Stomach (tissue), 9 donors: Measurements from ENCODE around the gene CREBZF. TPM values are rescaled to one million over a fixed set of nuclear protein-coding genes. Genes with fewer than 3 reads are reported as not detected.

ENCODE experiments used
- DNase-seq, 2 donors: peaks; one replicate each; pipeline versions ENCODE4 v3.0.0 to v3.0.0-alpha.2; 2013 to 2019
- H3K27ac ChIP-seq, 5 donors: fragments of 200-600 bp in 4 of 5; sonication (generic) in 4 of 5; one replicate each; pipeline ENCODE4 v1.5.1; 2013 to 2019; ENCODE audit warnings: mild to moderate bottlenecking in 1 of 5, moderate library complexity in 1 of 5
- H3K27me3 ChIP-seq, 3 donors: fragments of 200-600 bp; sonication (generic); one replicate each; pipeline ENCODE4 v1.5.1; 2017 to 2019; ENCODE audit warnings: mixed run types in 1 of 3
- H3K36me3 ChIP-seq, 4 donors: fragments of 200-600 bp; sonication (generic); 1 replicate in 3 of 4; 2 replicates in 1 of 4; pipeline ENCODE4 v1.5.1; 2016 to 2019
- H3K4me1 ChIP-seq, 4 donors: fragments of 200-600 bp; sonication (generic); one replicate each; pipeline ENCODE4 v1.5.1; 2016 to 2019
- H3K4me3 ChIP-seq, 4 donors: fragments of 200-600 bp; sonication (generic) in 3 of 4; one replicate each; pipeline ENCODE4 v1.5.1; 2016 to 2019; ENCODE audit warnings: mild to moderate bottlenecking in 1 of 4
- H3K9me3 ChIP-seq, 4 donors: fragments of 200-600 bp; sonication (generic); one replicate each; pipeline ENCODE4 v1.5.1; 2016 to 2019
- CTCF ChIP-seq, 7 experiments: fragments of 450-650 bp in 4 of 7; fragments of 200-600 bp in 3 of 7; sonication (generic) in 3 of 7; IDR thresholded peaks; one replicate each; pipeline ENCODE4 v1.5.1; 2016 to 2019; ENCODE audit warnings: antibody characterized with exemption in 7 of 7, control low read depth in 2 of 7, mild to moderate bottlenecking in 1 of 7
- EP300 ChIP-seq: sonication (generic); formaldehyde crosslinking; IDR thresholded peaks from one replicate; pipeline ENCODE4 v1.6.1; 2017; ENCODE audit warnings: antibody characterized with exemption
- POLR2A ChIP-seq, 4 donors: fragments of 450-650 bp; IDR thresholded peaks; one replicate each; pipeline ENCODE4 v1.6.1; 2016; ENCODE audit warnings: antibody characterized with exemption in 4 of 4, control low read depth in 2 of 4, mild to moderate bottlenecking in 1 of 4, moderate library complexity in 1 of 4
- POLR2AphosphoS5 ChIP-seq, 3 donors: sonication (generic); formaldehyde crosslinking; IDR thresholded peaks; one replicate each; pipeline ENCODE4 v1.6.1; 2016; ENCODE audit warnings: antibody characterized with exemption in 3 of 3
- WGBS, 5 donors: extraction: QIAGEN DNeasy Blood & Tissue Kit in 3 of 5; methylation state at CpG; one replicate each; pipeline versions ENCODE4 v1.1.5 to v1.1.7; 2013 to 2018; 5-methylcytosine and 5-hydroxymethylcytosine counted together
- intact Hi-C: fragments of 100-400 bp; cut with DNase I; formaldehyde crosslinking; loops from one replicate; pipeline ENCODE4 v1.15.1; 2023; ENCODE audit warnings: low total_unique reads
- polyA plus RNA-seq, 3 donors: library from polyadenylated mRNA; stranded (reverse); fragments of 200-250 nt; gene quantifications; one replicate each; pipeline ENCODE4 v1.2.3, GENCODE V29; 2013
- total RNA-seq, 5 donors: library from RNA; depleted of rRNA; stranded (reverse); fragments of >200 nt; gene quantifications; one replicate each; pipeline versions ENCODE4 v1.1.0 to v1.2.3, GENCODE V29; 2014 to 2016
- donor health status: healthy with polysubstance abuse.
- donor health status: Bipolar disorder and iron deficiency.
- donor health status: healthy.

CREBZF gene
- total and polyA plus RNA-seq, 8 donors: 12.5 to 387 (median 77.0) TPM

- intact Hi-C loops: no loop called here
- peaks cover 9 to 45% (median 34%) of the 10 kb centered on the region in 4 donors for H3K4me1 ChIP-seq
- DNase-seq: peak in 1 of 2 donors; percentile 85
- no peaks in the 10 kb centered on the region for H3K27me3 ChIP-seq
- peaks cover 0 to under 1% (median 0%) of the 10 kb centered on the region in 4 donors for H3K36me3 ChIP-seq
- peak overlapping the region; percentile 35 to 81 (median 64) for H3K27ac ChIP-seq
- TF ChIP-seq CTCF (IDR thresholded peaks at IDR 0.05) (no peak), POLR2A (IDR thresholded peaks at IDR 0.05) (no peak), EP300 (no peak), POLR2AphosphoS5 (IDR thresholded peaks at IDR 0.05) (no peak)
- no peaks in the 10 kb centered on the region for H3K9me3 ChIP-seq
- H3K4me3 ChIP-seq: peak overlapping the region; percentile 29 to 40 (median 39)
- WGBS, 5 donors: 54 to 64% (median 58%) methylated on average over 15 of the region's 15 CpGs
Measured at GRCh38 chr11:85685125-85685819, 20.3 kb upstream of the CREBZF start.

GRCh38 chr11:85682330-85683305, 17.7 kb upstream of the CREBZF start:
- intact Hi-C loops: no loop called here
- DNase-seq: peak; percentile 35 to 93
- Histone ChIP-seq H3K9me3 (no peaks in the 10 kb centered on the region), H3K27me3 (no peaks in the 10 kb centered on the region), H3K27ac (peak overlapping the region; percentile 16 to 74 (median 58)), H3K36me3 (no peaks in the 10 kb centered on the region), H3K4me1 (peaks cover 9 to 45% (median 34%) of the 10 kb centered on the region in 4 donors), H3K4me3 (peak overlapping the region; percentile 44 to 55 (median 52))
- TF ChIP-seq POLR2A (IDR thresholded peaks at IDR 0.05) (no peak), CTCF (IDR thresholded peaks at IDR 0.05) (no peak), POLR2AphosphoS5 (IDR thresholded peaks at IDR 0.05) (peak in 2 of 3 donors; percentile 18 to 45), EP300 (no peak)
- WGBS, 5 donors: 19 to 43% (median 25%) methylated on average over 43 of the region's 43 CpGs

GRCh38 chr11:85680897-85681296, 16.0 kb upstream of the CREBZF start:
- Histone ChIP-seq H3K36me3 (no peaks in the 10 kb centered on the region), H3K27ac (no peak overlapping the region), H3K9me3 (no peaks in the 10 kb centered on the region), H3K4me3 (no peak overlapping the region), H3K27me3 (no peaks in the 10 kb centered on the region), H3K4me1 (peaks cover 9 to 32% (median 22%) of the 10 kb centered on the region in 4 donors)
- TF ChIP-seq POLR2A (IDR thresholded peaks at IDR 0.05) (no peak), POLR2AphosphoS5 (IDR thresholded peaks at IDR 0.05) (no peak), EP300 (no peak), CTCF (IDR thresholded peaks at IDR 0.05) (no peak)
- intact Hi-C loops: no loop called here
- WGBS, 5 donors: 52 to 78% (median 61%) methylated on average over 1 of the region's 1 CpG
- no peak for DNase-seq

- Histone ChIP-seq H3K9me3 (peaks cover 0 to 2% (median 0%) of the 10 kb centered on the region in 4 donors), H3K4me3 (no peak overlapping the region), H3K27me3 (no peaks in the 10 kb centered on the region), H3K4me1 (peaks cover 4 to 20% (median 13%) of the 10 kb centered on the region in 4 donors), H3K36me3 (no peaks in the 10 kb centered on the region), H3K27ac (no peak overlapping the region)
- no peak for DNase-seq
- TF ChIP-seq POLR2AphosphoS5 (IDR thresholded peaks at IDR 0.05) (no peak), POLR2A (IDR thresholded peaks at IDR 0.05) (no peak), CTCF (IDR thresholded peaks at IDR 0.05) (no peak), EP300 (no peak)
- intact Hi-C loops: no loop called here
- WGBS, 5 donors: 49 to 86% (median 84%) methylated on average over 4 of the region's 4 CpGs
Measured at GRCh38 chr11:85679576-85679975, 14.6 kb upstream of the CREBZF start.
